HG03442 (cell line): Measurements from ENCODE around the gene HNRNPF.
"Not testable (repeated sequence)": the region's sequence is repeated elsewhere in the genome, so short reads cannot be mapped to it uniquely, and the experiment has no call there.

Experiments
- ATAC-seq: cut with Tn5 transposase; IDR thresholded peaks from one replicate; pipeline ENCODE4 v1.9.1; 2021; ENCODE audit warnings: mild to moderate bottlenecking, moderate library complexity; ENCODE audit not compliant: unreplicated experiment

Gene HNRNPF

DNA sequence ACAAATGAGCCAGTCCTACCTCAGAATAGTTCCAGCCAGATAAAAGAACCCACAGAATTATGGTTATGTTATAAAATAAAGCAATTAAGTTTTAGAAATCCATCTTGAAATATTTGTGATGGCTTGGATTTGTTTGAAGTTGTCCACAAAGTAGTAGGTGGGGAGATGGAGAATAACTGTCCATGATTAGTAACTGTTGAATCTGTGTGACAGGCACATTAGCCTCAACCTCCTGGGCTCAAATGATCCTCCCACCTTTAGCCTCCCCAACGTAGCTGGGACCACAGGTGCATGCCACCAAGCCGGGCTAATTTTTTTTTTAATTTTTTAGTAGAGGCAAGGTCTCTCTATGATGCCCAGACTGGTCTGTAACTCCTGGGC lies 10.1 kb downstream of the HNRNPF start:
- no peak for ATAC-seq

DNA sequence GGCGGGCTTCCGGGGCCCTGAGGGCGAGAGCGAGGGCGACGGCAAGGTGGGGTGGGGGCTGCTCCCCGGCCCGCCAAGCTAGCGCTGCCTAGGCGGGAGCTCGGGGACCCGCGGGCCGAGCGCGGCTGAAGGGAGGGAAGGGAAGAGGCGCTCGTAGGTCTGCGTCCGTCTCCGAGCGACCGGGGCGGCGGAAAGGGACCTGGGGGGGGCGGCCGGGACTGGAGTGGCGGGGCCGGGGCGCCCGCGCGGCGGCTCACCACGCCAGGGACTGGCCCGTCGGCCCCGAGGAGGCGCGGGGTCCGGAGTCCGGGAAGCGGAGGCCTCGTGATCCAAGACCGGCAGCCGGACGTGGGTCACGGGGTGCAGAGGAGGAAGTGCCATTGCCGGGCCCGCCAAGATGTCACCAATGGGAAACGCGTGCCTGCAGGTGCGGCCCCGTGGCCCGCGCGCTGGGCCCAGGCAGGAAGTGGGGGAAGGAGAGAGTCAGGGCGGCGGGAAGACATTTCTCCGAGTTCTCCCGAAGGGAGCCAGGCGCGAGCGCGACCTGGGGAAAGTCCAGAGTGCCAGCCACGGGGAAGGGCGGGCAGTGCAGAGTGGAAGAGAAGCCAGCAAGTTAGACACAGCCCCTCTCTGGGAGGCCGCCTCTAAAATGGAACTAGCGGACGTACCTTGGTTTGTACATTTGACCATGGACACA lies 11.9 kb downstream of the HNRNPF start:
- peak; percentile 79 for ATAC-seq

GRCh38 chr10:43396061-43396927 lies 12.7 kb downstream of the HNRNPF start:
- ATAC-seq = peak; percentile 37

DNA sequence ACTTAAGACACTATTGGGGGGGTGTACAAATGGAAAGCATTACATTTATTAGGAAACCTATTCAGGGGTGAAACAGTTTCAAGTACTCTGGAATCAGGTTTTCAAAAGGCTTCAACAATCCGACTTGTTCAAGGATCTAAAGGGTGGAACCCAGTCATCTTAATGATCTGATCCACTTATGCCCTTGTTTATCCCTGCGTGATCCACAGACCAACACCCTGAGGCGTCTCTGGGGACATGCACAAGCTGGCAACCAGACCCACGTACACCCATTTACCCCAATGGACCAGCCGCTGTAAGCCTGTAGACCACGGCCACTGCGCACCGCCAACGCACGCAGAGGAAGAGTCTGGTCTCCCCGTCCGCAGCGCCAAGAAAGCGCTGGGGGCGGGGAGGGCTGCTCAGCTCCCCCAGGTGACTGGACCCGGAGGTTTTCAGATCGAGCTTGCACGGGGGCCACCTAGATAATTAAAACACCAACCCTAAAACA lies 13.4 kb downstream of the HNRNPF start:
- ATAC-seq = no peak

DNA sequence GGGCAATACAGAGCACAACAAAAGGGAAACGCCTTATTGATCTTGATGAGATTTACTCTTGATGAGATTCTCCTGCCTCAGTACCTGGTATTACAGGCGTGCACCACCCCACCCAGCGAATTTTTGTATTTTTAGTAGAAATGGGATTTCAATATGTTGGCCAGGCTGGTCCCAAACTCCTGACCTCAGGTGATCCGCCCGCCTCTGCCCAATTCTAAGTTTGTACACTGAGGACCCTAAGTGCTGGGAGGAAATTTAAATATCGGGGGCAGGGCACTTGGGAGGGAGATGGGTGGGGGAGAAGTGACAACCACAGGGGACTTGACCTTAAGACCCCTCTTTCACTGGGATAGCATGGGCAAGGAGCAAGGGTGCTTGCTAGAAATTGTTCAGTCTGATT lies 14.1 kb downstream of the HNRNPF start:
- ATAC-seq = no peak

DNA sequence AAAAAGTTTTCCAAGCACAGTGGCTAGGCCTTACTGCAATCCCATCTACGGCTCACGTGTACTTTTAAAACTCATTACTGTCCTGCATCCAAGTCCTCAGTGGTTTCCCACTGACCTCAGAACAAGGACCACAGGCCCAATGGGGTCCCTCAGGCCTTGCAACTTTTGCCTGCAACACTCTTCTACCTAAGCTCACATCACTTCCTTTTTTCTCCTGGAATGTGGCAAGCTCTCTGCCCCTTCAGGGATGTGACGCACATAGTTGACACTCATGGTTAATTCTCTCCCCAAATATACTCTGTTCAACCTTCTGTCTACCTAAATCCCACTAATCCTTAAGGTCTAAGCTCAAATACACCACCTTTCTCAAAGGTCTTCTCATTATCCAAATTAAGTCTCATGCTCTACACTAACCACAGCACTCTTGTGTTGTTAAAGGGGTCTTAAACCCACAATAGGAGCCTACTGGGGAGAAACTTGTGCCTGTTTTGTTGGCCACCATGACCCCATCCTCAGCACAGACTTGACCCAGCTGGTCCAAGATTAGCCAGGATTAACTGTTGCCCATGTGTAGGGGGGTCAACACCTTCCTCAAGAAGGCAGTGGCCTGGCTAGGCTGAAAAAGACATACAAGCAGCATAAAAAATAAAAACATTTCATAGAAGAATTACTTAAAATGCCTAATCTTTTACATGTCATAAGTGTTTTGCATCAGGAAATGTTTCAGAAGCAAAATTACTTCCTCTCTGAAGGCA lies 15.2 kb downstream of the HNRNPF start:
- no peak for ATAC-seq

- not testable (repeated sequence) for ATAC-seq
Measured at GRCh38 chr10:43393186-43393585, 15.8 kb downstream of the HNRNPF start.

- ATAC-seq = no peak
Measured at GRCh38 chr10:43392748-43393147, 16.2 kb downstream of the HNRNPF start.

GRCh38 chr10:43391496-43391895 lies 17.5 kb downstream of the HNRNPF start:
- no peak for ATAC-seq

DNA sequence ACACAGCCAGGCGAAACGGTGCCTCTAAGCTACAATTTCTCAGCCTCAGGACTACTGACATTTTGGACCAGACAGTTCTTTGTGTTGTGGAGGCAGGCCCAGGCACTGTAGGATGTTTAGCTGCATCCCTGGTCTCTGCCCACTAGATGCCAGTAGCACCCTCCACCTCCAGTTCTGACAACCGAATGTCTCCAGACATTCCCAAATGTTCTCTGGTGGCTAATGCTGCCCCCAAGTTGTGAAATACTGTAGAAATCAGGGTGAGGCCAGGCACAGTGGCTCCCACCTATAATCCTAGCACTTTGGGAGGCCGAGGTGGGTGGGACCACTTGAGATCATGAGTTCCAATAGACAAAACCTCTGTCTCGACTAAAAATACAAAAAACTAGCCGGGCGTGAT lies 18.2 kb downstream of the HNRNPF start:
- no peak for ATAC-seq

DNA sequence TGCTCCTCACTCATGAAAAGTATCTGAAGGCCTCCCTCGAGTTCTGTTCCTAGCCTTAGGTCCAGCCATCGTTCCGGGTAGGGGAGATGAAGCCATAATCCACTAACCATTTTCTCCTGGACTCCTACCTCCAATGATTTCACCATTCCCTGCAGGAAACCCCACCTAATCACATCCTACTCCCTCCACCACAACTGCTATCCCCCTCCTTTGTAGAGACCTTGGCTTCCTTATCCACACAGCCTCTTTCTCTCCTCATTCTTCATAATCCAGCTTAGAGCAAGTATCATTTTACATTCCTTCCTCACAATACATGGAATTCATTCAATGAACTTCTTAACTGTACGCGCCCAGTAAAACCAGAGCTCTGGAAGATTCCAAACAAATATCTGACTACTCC lies 18.7 kb downstream of the HNRNPF start:
- ATAC-seq = no peak

GRCh38 chr10:43389867-43390266 lies 19.1 kb downstream of the HNRNPF start:
- ATAC-seq = no peak

DNA sequence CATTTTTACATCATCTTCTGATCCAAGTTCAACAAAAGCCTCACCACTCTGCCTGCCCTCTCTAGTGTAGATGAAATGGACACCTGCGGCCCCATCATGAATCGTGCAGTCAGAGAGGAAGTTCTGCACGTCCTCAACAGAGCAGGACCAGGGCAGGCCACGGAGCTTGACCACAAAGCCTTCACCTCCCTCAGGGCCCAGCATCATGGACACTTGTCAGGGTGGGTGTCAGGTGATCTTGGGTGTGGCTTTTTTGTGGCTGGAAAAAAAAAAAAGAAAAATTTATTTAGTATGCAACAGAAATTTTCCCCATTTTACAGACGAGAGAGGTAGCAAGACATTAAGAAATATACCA lies 21.3 kb downstream of the HNRNPF start:
- no peak for ATAC-seq

DNA sequence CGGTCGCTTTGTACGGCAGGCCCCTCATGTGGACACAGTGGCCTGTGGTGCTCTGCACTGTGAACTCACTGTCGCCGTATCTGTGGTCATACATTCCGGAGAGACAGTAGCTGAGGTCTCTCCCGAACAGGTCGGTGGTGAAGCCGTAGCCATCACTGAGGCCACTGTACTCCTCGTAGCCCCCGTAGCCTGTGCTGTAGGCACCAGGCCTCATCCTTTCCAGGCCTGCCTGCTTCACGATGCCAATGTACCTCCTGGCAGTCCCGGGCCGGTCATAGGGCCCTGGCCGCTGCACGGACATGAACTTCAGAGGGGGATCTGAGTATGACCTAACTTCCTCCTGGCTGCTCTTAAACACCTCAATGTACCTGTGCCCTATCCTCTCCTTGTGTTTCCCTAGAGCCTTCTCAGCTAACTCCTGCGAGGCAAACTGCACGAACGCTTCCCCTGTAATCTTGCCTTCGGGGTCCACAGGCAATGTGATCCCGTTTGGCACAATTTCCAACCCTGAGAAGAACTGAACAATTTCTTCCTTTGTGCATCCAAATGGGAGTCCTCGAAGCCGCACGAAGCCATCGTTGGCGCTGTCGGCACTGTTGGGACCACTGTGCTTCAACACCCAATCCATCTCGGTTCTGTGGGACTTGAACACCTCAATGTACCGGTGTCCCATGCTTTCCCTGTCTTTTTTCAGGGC lies 21.9 kb downstream of the HNRNPF start:
- no peak for ATAC-seq

DNA sequence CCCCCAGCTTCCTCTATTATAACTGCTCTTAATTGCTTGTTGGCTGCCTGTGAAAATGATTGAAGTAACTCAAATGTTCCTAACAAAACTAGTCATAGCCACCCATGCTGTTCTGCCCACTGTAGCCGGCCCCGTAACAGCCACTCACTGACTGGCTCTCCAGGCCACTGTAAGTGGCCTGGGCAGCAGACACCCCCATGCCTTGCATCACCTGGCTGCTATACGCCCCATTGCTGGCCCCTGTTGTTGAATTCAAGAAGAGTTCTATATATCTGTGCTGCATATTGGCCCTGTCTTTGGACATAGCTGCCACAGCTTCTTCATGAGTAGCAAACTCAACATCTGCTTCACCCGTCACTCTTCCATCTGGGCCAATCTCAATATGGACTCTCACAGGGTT lies 22.4 kb downstream of the HNRNPF start:
- ATAC-seq = no peak

GRCh38 chr10:43385412-43386004 lies 23.5 kb downstream of the HNRNPF start:
- no peak for ATAC-seq

- ATAC-seq = no peak
Measured at GRCh38 chr10:43384252-43385221, 24.4 kb downstream of the HNRNPF start.

DNA sequence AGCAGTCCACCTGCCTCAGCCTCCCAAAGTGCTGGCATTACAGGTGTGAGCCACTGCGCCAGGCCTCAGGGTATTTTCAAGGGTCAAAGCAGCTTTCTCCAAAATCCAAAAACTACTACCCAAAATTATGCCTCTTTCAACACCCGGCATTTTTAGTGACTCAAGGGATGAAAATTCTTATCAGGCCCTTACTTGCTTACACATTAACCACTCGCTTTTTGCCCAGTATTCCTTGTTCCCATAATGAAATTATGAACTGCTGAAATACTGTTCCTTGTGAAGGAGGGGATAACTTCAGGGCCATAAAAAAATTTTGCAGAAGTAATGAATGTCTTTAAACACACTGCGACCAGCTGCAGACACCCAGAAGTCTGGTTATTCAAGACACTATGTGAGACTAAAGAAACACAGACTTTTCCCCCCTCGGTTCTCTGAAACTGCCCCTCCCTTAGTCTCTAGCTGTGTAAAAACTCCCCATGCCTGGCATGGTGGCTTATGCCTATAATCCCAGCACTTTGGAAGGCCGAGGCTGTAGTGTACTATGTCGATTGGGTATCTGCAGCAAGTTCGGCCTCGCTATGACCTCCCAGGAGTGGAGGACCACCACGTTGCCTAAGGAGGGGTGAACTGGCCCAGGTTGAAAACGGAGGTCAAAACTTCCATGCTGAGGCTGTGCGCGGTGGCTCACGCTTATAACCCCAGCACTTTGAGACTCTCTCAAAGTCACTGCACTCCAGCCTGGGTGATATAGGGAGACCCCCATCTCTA lies 25.6 kb downstream of the HNRNPF start:
- ATAC-seq = no peak
